H1 (cell line): ENCODE data around the gene GABRR1. TPM values are rescaled to one million over a fixed set of nuclear protein-coding genes. Genes with fewer than 3 reads are reported as not detected.

Experiments
- CTCF ChIA-PET: fragments of 300-600 bp; sonication (Branson Sonifier 250); formaldehyde crosslinking; loops from one replicate; lab custom pipeline; 2021; ENCODE audit not compliant: partially characterized antibody; lab: Charles Lee
- POLR2A ChIA-PET: fragments of 300-600 bp; sonication (Branson Sonifier 250); formaldehyde crosslinking; loops from one replicate; lab custom pipeline; 2021; ENCODE audit warnings: inconsistent platforms; ENCODE audit not compliant: partially characterized antibody; lab: Charles Lee
- DNase-seq, 2 experiments: peaks; one replicate each; pipeline versions ENCODE4 v3.0.0 to v3.0.0-alpha.2; 2010 to 2022; ENCODE audit warnings: low spot score in 2 of 2, low read depth in 1 of 2, mixed read lengths in 1 of 2
- FAIRE-seq: peaks from 2 replicates; lab custom pipeline; 2011; peaks lifted over from hg19 to GRCh38; lab: Jason Lieb, UNC
- H2AFZ ChIP-seq: 2 replicates; pipeline ENCODE4 v1.8.1; 2012; ENCODE audit warnings: low read length, inconsistent platforms
- H2AK5ac ChIP-seq: 2 replicates; pipeline ENCODE4 v1.6.1; 2013; ENCODE audit warnings: low read depth, low read length
- H2BK120ac ChIP-seq: replicated peaks from 2 replicates; pipeline ENCODE3; 2013; ENCODE audit warnings: low read depth, low read length, inconsistent platforms
- H2BK12ac ChIP-seq: 2 replicates; pipeline ENCODE4 v1.6.1; 2013; ENCODE audit warnings: low read depth, low read length
- H2BK15ac ChIP-seq: 2 replicates; pipeline ENCODE4 v1.6.1; 2013; ENCODE audit warnings: low read length
- H2BK20ac ChIP-seq: 2 replicates; pipeline ENCODE4 v1.6.1; 2013; ENCODE audit warnings: low read length
- H2BK5ac ChIP-seq: 2 replicates; pipeline ENCODE4 v1.6.1; 2013; ENCODE audit warnings: low read depth, low read length
- H3K14ac ChIP-seq: 2 replicates; pipeline ENCODE4 v1.6.1; 2013; ENCODE audit warnings: inconsistent platforms; ENCODE audit not compliant: insufficient read length
- H3K18ac ChIP-seq: 2 replicates; pipeline ENCODE4 v1.6.1; 2013; ENCODE audit warnings: low read length; ENCODE audit errors: extremely low read depth
- H3K23ac ChIP-seq: 2 replicates; pipeline ENCODE4 v1.6.1; 2013; ENCODE audit warnings: inconsistent platforms; ENCODE audit not compliant: insufficient read length
- H3K23me2 ChIP-seq: 2 replicates; pipeline ENCODE4 v1.6.1; 2013; ENCODE audit warnings: low read depth, low read length
- H3K27ac ChIP-seq: 2 replicates; pipeline ENCODE4 v1.6.1; 2011; ENCODE audit warnings: low read depth, low read length, inconsistent platforms
- H3K27me3 ChIP-seq, 4 experiments: replicated peaks in 1 of 4; 1 replicate in 1 of 4; 2 replicates in 3 of 4; pipeline versions ENCODE4 v1.6.1 to v1.8.1; 2011 to 2013; ENCODE audit warnings: low read length in 3 of 4, mild to moderate bottlenecking in 3 of 4, inconsistent platforms in 2 of 4, mixed read lengths in 2 of 4, moderate library complexity in 1 of 4; ENCODE audit not compliant: control insufficient read depth in 3 of 4, insufficient read depth in 3 of 4; ENCODE audit errors: extremely low read depth in 1 of 4
- H3K36me3 ChIP-seq, 4 experiments: 2 replicates each; pipeline versions ENCODE4 v1.6.1 to v1.8.1; 2011 to 2013; ENCODE audit warnings: mild to moderate bottlenecking in 4 of 4, low read length in 3 of 4, moderate library complexity in 2 of 4, control low read depth in 1 of 4, inconsistent platforms in 1 of 4; ENCODE audit not compliant: insufficient read depth in 4 of 4, control insufficient read depth in 2 of 4
- H3K4ac ChIP-seq: replicated peaks from 2 replicates; pipeline ENCODE3; 2013; ENCODE audit warnings: low read length, low read depth, mixed read lengths, inconsistent platforms; ENCODE audit not compliant: insufficient read length
- H3K4me1 ChIP-seq, 4 experiments: replicated peaks in 1 of 4; 1 replicate in 1 of 4; 2 replicates in 3 of 4; pipeline versions ENCODE4 v1.6.1 to v1.8.1; 2011 to 2013; ENCODE audit warnings: low read length in 3 of 4, inconsistent platforms in 2 of 4, mixed read lengths in 1 of 4; ENCODE audit not compliant: insufficient read depth in 4 of 4, control insufficient read depth in 3 of 4
- H3K4me2 ChIP-seq, 2 experiments: 2 replicates each; pipeline versions ENCODE4 v1.6.1 to v1.8.1; 2011 to 2013; ENCODE audit warnings: low read depth in 2 of 2, low read length in 2 of 2, control low read depth in 1 of 2, inconsistent platforms in 1 of 2, mild to moderate bottlenecking in 1 of 2; ENCODE audit not compliant: insufficient read depth in 1 of 2
- H3K4me3 ChIP-seq, 4 experiments: fragments of 200-600, 300-600 bp in 1 of 4; sonication (generic), shearing (Covaris generic), sonication (Bioruptor Twin) in 1 of 4; 2 replicates each; pipeline versions ENCODE4 v1.5.1 to v1.8.1; 2011 to 2016; ENCODE audit warnings: low read length in 4 of 4, low read depth in 3 of 4, control low read depth in 2 of 4, inconsistent platforms in 2 of 4, mild to moderate bottlenecking in 2 of 4, mixed read lengths in 1 of 4, moderate library complexity in 1 of 4; ENCODE audit not compliant: insufficient read depth in 2 of 4; ENCODE audit errors: extremely low read depth in 1 of 4
- H3K56ac ChIP-seq: replicated peaks from 2 replicates; pipeline ENCODE3; 2013; ENCODE audit warnings: low read depth, mild to moderate bottlenecking, mixed read lengths, low read length, inconsistent platforms; ENCODE audit not compliant: insufficient read length
- H3K79me1 ChIP-seq: 2 replicates; pipeline ENCODE4 v1.6.1; 2013; ENCODE audit warnings: low read depth, low read length, control low read depth
- H3K79me2 ChIP-seq, 2 experiments: 2 replicates each; pipeline versions ENCODE4 v1.6.1 to v1.8.1; 2012 to 2013; ENCODE audit warnings: low read length in 2 of 2, mild to moderate bottlenecking in 2 of 2, inconsistent platforms in 1 of 2; ENCODE audit not compliant: insufficient read depth in 2 of 2, control insufficient read depth in 1 of 2
- H3K9ac ChIP-seq, 4 experiments: replicated peaks in 1 of 4; 1 replicate in 1 of 4; 2 replicates in 3 of 4; pipeline versions ENCODE4 v1.6.1 to v1.8.1; 2011 to 2013; ENCODE audit warnings: low read depth in 3 of 4, low read length in 3 of 4, control low read depth in 2 of 4, mild to moderate bottlenecking in 2 of 4, moderate library complexity in 2 of 4, inconsistent platforms in 1 of 4; ENCODE audit errors: extremely low read depth in 1 of 4
- H3K9me3 ChIP-seq, 2 experiments: 2 replicates each; pipeline versions ENCODE4 v1.6.1 to v1.8.1; 2012 to 2013; ENCODE audit warnings: mild to moderate bottlenecking in 2 of 2, moderate library complexity in 2 of 2, control low read depth in 1 of 2, inconsistent platforms in 1 of 2, low read depth in 1 of 2, low read length in 1 of 2, mixed read lengths in 1 of 2; ENCODE audit not compliant: insufficient read depth in 2 of 2
- H4K20me1 ChIP-seq, 2 experiments: replicated peaks in 1 of 2; 2 replicates each; pipeline versions ENCODE3 to v1.8.1; 2011 to 2013; ENCODE audit warnings: inconsistent platforms in 2 of 2, low read length in 2 of 2, mild to moderate bottlenecking in 1 of 2; ENCODE audit not compliant: insufficient read depth in 2 of 2, control insufficient read depth in 1 of 2
- H4K5ac ChIP-seq: 2 replicates; pipeline ENCODE4 v1.6.1; 2013; ENCODE audit warnings: low read length, low read depth, mixed read lengths, inconsistent platforms; ENCODE audit not compliant: insufficient read length
- H4K8ac ChIP-seq: 2 replicates; pipeline ENCODE4 v1.8.0; 2013; ENCODE audit warnings: mild to moderate bottlenecking, moderate library complexity, low read length, inconsistent platforms; ENCODE audit not compliant: insufficient read depth; ENCODE audit errors: extremely low read depth
- H4K91ac ChIP-seq: replicated peaks from 2 replicates; pipeline ENCODE3; 2013; ENCODE audit warnings: low read length, mixed read lengths, inconsistent platforms; ENCODE audit not compliant: insufficient read length
- BACH1 ChIP-seq: IDR thresholded peaks from 2 replicates; pipeline ENCODE4 v1.6.1; 2012; ENCODE audit warnings: low read length, improper control_type of control experiment
- CBX8 ChIP-seq: fragments of 300-800, 300-1000 bp; sonication (generic); IDR thresholded peaks from 2 replicates; pipeline ENCODE4 v1.7.1; 2016; ENCODE audit warnings: low read depth, low read length, borderline replicate concordance
- CHD2 ChIP-seq: IDR thresholded peaks from 2 replicates; pipeline ENCODE4 v1.6.1; 2012; ENCODE audit warnings: low read length, improper control_type of control experiment
- HDAC6 ChIP-seq: IDR thresholded peaks from one replicate; pipeline ENCODE4 v1.7.1; 2012; ENCODE audit warnings: low read depth, mild to moderate bottlenecking, inconsistent platforms, low read length, moderate library complexity
- POLR2AphosphoS5 ChIP-seq: IDR thresholded peaks from 2 replicates; pipeline ENCODE4 v1.6.1; 2011; ENCODE audit warnings: low read depth, low read length
- SIX5 ChIP-seq: IDR thresholded peaks from 2 replicates; pipeline ENCODE4 v1.6.1; 2011; ENCODE audit warnings: mild to moderate bottlenecking, low read depth, low read length
- SP1 ChIP-seq: IDR thresholded peaks from 2 replicates; pipeline ENCODE4 v1.6.1; 2011; ENCODE audit warnings: low read depth, low read length
- SP2 ChIP-seq: IDR thresholded peaks from 2 replicates; pipeline ENCODE4 v1.6.1; 2012; ENCODE audit warnings: mild to moderate bottlenecking, low read length, inconsistent platforms
- SP4 ChIP-seq: IDR thresholded peaks from 2 replicates; pipeline ENCODE4 v1.6.1; 2012; ENCODE audit warnings: low read length, inconsistent platforms
- SUZ12 ChIP-seq: fragments of 200-600 bp; sonication (generic); IDR thresholded peaks from 2 replicates; pipeline ENCODE4 v1.6.1; 2012; ENCODE audit warnings: mild to moderate bottlenecking, inconsistent platforms, low read length, moderate library complexity, mixed read lengths
- TAF1 ChIP-seq: IDR thresholded peaks from 2 replicates; pipeline ENCODE4 v1.6.1; 2011; ENCODE audit warnings: mild to moderate bottlenecking, low read depth, low read length
- TBP ChIP-seq: IDR thresholded peaks from 2 replicates; pipeline ENCODE4 v1.6.1; 2011; ENCODE audit warnings: low read depth, low read length, improper control_type of control experiment
- WGBS, 2 experiments: shearing (Covaris generic) in 1 of 2; methylation state at CpG; one replicate each; pipeline versions ENCODE4 v1.1.6 to v1.1.7; 2013 to 2015; ENCODE audit warnings: low lambda C conversion rate in 2 of 2, mixed read lengths in 2 of 2, inconsistent platforms in 1 of 2, low coverage in 1 of 2, missing lambda C conversion rate in 1 of 2; ENCODE audit not compliant: insufficient replicate concordance in 2 of 2, insufficient coverage in 1 of 2, insufficient read length in 1 of 2; ENCODE audit errors: extremely low coverage in 1 of 2, missing lambda C conversion rate in 1 of 2; 5-methylcytosine and 5-hydroxymethylcytosine counted together
- polyA plus RNA-seq, 7 experiments: library from polyadenylated mRNA; depleted of rRNA in 3 of 7; stranded (reverse) in 5 of 7; unstranded in 2 of 7; fragments of >200 nt in 5 of 7; fragments of 200-250 nt in 2 of 7; gene quantifications; 1 replicate in 5 of 7; 2 replicates in 1 of 7; 4 replicates in 1 of 7; pipeline versions ENCODE4 v1.2.1 to v1.2.3, GENCODE V29; 2011 to 2013; ENCODE audit warnings: missing spikeins in 2 of 7, mixed read lengths in 2 of 7
- total RNA-seq: library from RNA; stranded (reverse); fragmentation: NEBNext Ultra II Directional; extraction: Animal tissue kit (Norgen Biotek cat#: 25700); gene quantifications from 2 replicates; pipeline ENCODE4 v1.2.1, GENCODE V29; 2021
- TF ChIP-seq, protein P1 (sequence below): IDR thresholded peaks from 2 replicates; pipeline ENCODE4 v1.6.1; 2012; ENCODE audit warnings: inconsistent platforms

The GABRR1 gene
- total and polyA plus RNA-seq, 2 of the 8 experiments (the other 6 are each of a cell fraction or from before 2014, with no cell fraction given) = 0.60 to 0.63 TPM

DNA sequence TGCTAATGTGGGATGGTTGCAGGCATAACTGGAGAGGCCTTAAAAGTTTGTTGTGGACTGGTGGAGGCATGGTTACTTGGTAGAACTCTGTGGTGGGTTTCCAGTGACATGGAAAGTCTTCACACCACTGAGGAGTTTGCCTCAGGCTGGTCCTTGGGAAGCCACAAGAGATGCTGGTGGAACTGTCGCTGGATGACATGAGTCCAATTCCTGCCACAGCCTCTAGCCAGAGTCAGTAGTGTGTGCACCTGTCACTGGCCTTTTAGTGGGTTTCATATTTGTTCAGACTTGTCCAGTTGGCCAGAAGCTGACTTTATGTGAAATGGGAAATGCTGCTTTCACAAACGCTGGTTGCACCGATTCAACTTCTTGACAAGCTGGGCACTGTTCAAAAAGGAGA, 85.6 kb downstream of the GABRR1 start:
- Histone ChIP-seq H2BK15ac (no peak overlapping the region), H2AK5ac (no peak overlapping the region), H2BK20ac (no peak overlapping the region), H3K9ac (no peak overlapping the region), H3K79me1 (no peaks in the 10 kb centered on the region), H2BK5ac (no peak overlapping the region), H3K23ac (no peak overlapping the region), H2AFZ (no peak overlapping the region), H3K4ac (no peak overlapping the region), H3K27me3 (peaks cover 3 to 27% (median 14%) of the 10 kb centered on the region in 4 experiments; a peak in 6 of 7 replicates), H2BK120ac (no peak overlapping the region), H3K14ac (no peak overlapping the region), H3K4me3 (no peak overlapping the region), H4K8ac (no peak overlapping the region), H4K20me1 (no peaks in the 10 kb centered on the region), H3K56ac (no peak overlapping the region), H3K36me3 (no peaks in the 10 kb centered on the region), H3K27ac (no peak overlapping the region), H2BK12ac (no peak overlapping the region), H4K91ac (no peak overlapping the region), H3K23me2 (no peaks in the 10 kb centered on the region), H3K4me1 (peaks cover 0 to 3% (median 0%) of the 10 kb centered on the region in 4 experiments; a peak in 1 of 7 replicates), H3K9me3 (peaks cover 0 to 2% of the 10 kb centered on the region in 2 experiments; a peak in 1 of 4 replicates), H3K79me2 (no peaks in the 10 kb centered on the region), H4K5ac (no peak overlapping the region), H3K18ac (no peak overlapping the region), H3K4me2 (no peak overlapping the region)
- DNase-seq (no peak), FAIRE-seq (no peak)
- WGBS, 2 experiments = 91% methylated on average over 3 of the region's 3 CpGs; no CpG with 5 or more reads in 1 of the 2 experiments
- ChIA-PET POLR2A (interaction anchor here (1.6 kb wide), 1 partner anchor 14 kb away, joined by 5 read pairs; the partner anchor contains the start of gene SRSF12), CTCF (interaction anchor here (0.6 to 1.3 kb wide), 5 partner anchors 8 to 148 kb away, joined by 3 to 7 read pairs (median 4); no protein-coding TSS in a partner anchor)
- TF ChIP-seq SUZ12 (no peak), CHD2 (no peak), SP4 (no peak), SP1 (no peak), TBP (no peak), TAF1 (no peak), POLR2AphosphoS5 (no peak), CBX8 (no peak), BACH1 (no peak), HDAC6 (no peak), SP2 (no peak), SIX5 (no peak)
- TF ChIP-seq, protein P1, sequence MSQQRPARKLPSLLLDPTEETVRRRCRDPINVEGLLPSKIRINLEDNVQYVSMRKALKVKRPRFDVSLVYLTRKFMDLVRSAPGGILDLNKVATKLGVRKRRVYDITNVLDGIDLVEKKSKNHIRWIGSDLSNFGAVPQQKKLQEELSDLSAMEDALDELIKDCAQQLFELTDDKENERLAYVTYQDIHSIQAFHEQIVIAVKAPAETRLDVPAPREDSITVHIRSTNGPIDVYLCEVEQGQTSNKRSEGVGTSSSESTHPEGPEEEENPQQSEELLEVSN = no peak
